VCaP (cell line): ENCODE measurements around the gene PLAAT5.
"Not testable (repeated sequence)": the region's sequence is repeated elsewhere in the genome, so short reads cannot be mapped to it uniquely, and the experiment has no call there.

ENCODE experiments used
- H3K27ac ChIP-seq: fragments of 450-650 bp; 2 replicates; pipeline ENCODE4 v1.5.1; 2017
- CTCF ChIP-seq: fragments of 450-650 bp; conservative IDR thresholded peaks from 2 replicates; pipeline ENCODE4 v1.5.1; 2017; ENCODE audit warnings: mild to moderate bottlenecking, moderate library complexity

The PLAAT5 gene

GRCh38 chr11:63445118-63445517 is 45.8 kb downstream of the PLAAT5 start:
- no peak for TF ChIP-seq CTCF
- no peak overlapping the region for H3K27ac ChIP-seq

DNA sequence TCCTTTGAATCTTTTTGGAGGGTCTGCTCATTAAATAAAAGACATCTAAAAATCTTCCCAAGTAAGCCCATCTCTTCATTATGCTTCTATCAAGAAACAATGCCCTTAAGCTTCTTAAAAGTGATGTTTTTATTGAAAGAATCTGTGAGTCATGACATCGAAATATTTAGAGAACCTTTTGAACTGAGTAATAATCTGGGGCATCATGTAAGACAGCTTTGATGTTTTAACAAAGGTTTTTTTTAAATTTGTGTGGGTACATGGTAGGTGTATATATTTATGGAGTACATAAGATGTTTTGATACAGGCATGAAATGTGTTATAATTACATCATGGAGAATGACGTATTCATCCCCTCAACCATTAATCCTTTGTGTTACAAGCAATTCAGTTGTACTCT is 46.8 kb downstream of the PLAAT5 start:
- no peak for TF ChIP-seq CTCF
- no peak overlapping the region for H3K27ac ChIP-seq

DNA sequence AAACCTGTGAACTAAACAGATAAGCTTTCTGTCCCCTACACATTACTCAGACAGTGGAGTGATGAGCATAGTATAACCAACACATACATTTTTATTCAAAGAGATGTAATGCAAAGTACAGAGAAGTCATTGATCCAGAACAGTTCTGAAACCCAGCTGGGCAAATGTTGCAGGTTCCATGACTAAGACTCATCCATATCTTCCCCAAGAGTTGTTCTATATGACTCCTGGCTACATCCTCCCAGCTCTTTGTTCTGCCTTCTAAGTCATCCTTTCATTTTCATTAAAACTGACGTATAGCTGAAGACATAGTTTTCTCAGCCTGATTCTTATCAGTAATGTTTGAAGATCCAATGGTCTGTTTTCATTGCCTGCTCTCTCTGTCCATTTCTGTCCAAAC is 47.3 kb downstream of the PLAAT5 start:
- no peak for TF ChIP-seq CTCF
- H3K27ac ChIP-seq, result no peak overlapping the region

DNA sequence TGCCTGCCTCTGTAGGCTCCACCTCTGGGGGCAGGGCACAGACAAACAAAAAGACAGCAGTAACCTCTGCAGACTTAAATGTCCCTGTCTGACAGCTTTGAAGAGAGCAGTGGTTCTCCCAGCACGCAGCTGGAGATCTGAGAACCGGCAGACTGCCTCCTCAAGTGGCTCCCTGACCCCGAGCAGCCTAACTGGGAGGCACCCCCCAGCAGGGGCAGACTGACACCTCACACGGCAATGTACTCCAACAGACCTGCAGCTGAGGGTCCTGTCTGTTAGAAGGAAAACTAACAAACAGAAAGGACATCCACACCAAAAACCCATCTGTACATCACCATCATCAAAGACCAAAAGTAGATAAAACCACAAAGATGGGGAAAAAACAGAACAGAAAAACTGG is 55.1 kb downstream of the PLAAT5 start:
- not testable (repeated sequence) for H3K27ac ChIP-seq

DNA sequence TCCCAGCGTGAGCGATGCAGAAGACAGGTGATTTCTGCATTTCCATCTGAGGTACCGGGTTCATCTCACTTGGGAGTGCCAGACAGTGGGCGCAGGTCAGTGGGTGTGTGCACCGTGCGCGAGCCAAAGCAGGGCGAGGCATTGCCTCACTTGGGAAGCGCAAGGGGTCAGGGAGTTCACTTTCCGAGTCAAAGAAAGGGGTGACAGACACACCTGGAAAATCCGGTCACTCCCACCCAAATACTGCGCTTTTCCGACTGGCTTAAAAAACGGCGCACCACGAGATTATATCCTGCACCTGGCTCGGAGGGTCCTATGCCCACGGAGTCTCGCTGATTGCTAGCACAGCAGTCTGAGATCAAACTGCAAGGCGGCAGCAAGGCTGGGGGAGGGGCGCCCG is 55.6 kb downstream of the PLAAT5 start:
- not testable (repeated sequence) for H3K27ac ChIP-seq

DNA sequence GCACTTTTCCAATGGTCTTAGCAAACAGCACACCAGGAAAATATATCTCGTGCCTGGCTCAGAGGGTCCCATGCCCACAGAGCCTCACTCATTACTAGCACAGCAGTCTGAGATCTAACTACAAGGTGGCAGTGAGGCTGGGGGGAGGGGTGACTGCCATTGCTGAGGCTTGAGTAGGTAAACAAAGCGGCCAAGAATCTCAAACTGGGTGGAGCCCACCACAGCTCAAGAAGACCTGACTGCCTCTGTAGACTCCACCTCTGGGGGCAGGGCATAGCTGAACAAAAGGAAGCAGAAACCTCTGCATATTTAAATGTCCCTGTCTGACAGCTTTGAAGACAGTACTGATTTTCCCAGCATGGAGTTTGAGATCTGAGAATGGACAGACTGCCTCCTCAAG is 60.2 kb downstream of the PLAAT5 start:
- not testable (repeated sequence) for H3K27ac ChIP-seq

DNA sequence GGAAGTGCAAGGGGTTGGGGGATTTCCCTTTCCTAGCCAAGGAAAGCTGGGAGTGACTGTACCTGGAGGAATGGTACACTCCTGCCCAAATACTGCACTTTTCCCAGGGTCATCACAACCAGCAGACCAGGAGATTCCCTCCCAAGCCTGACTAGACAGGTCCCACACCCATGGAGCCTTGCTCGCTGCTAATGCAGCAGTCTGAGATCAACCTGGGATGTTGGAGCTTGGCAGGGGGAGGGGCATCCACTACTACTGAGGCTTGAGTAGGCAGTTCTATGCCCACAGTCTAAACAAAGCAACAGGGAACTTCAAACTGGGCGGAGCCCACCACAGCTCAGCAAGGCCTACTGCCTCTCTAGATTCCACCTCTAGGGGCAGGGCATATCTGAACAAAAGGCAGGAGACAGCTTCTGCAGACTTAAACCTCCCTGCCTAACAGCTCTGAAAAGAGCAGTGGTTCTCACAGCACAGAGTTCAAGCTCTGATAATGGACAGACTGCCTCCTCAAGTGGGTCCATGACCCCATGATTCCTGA is 62.9 kb downstream of the PLAAT5 start:
- TF ChIP-seq CTCF, result no peak; the same call in none of the 2 replicates
- H3K27ac ChIP-seq, result no peak overlapping the region

- no peak for TF ChIP-seq CTCF
- H3K27ac ChIP-seq, result no peak overlapping the region
These were observed 73.7 kb downstream of the PLAAT5 start for GRCh38 chr11:63417174-63417852.
